HCT116 (cell line): ENCODE measurements around the gene GLYR1.

Experiments used
- CBX3 ChIP-seq: IDR thresholded peaks from 2 replicates; pipeline ENCODE4 v1.6.1; 2012; ENCODE audit warnings: low read depth
- JUND ChIP-seq: IDR thresholded peaks from 2 replicates; pipeline ENCODE4 v1.6.1; 2012
- POLR2AphosphoS5 ChIP-seq: IDR thresholded peaks from 2 replicates; pipeline ENCODE4 v1.6.1; 2011; ENCODE audit warnings: mild to moderate bottlenecking, low read depth, low read length, moderate library complexity
- YY1 ChIP-seq: IDR thresholded peaks from 2 replicates; pipeline ENCODE4 v1.6.1; 2011; ENCODE audit warnings: low read length, low read depth, moderate library complexity, mild to moderate bottlenecking; ENCODE audit not compliant: insufficient replicate concordance; ENCODE audit errors: extremely low read depth

GRCh38 chr16:4778050-4778392 is 69.1 kb downstream of the GLYR1 start:
- TF ChIP-seq JUND (no peak), YY1 (no peak), CBX3 (no peak), POLR2AphosphoS5 (no peak)
